SK-N-SH (cell line): Measurements from ENCODE around the gene DISP2. TPM values are rescaled to one million over a fixed set of nuclear protein-coding genes. Genes with fewer than 3 reads are reported as not detected.

Experiments
- CTCF ChIA-PET: fragments of 300-600, 350-600 bp; formaldehyde crosslinking; extraction: SDS; loops from one replicate; lab custom pipeline; 2021; lab: Yijun Ruan, JAX
- POLR2A ChIA-PET: fragments of 350-600 bp; sonication (Branson Sonifier 250); formaldehyde crosslinking; extraction: SDS; loops from one replicate; lab custom pipeline; 2020; ENCODE audit warnings: antibody characterized with exemption, inconsistent platforms; lab: Yijun Ruan, JAX
- DNase-seq: peaks from one replicate; pipeline ENCODE4 v3.0.0; 2012
- H2AFZ ChIP-seq: fragments of 200-600 bp; sonication (generic); 2 replicates; pipeline ENCODE4 v1.8.1; 2016; ENCODE audit warnings: antibody characterized with exemption, mild to moderate bottlenecking, low read depth
- H3F3A ChIP-seq: fragments of 200-600 bp; sonication (generic); replicated peaks from 2 replicates; pipeline ENCODE3; 2016; ENCODE audit warnings: antibody characterized with exemption, mild to moderate bottlenecking; ENCODE audit not compliant: insufficient read depth
- H3K27ac ChIP-seq, 2 experiments: fragments of 200-500 bp in 1 of 2; fragments of 200-600 bp in 1 of 2; sonication (Bioruptor generic) in 1 of 2; sonication (generic), shearing (Covaris generic) in 1 of 2; 2 replicates each; pipeline versions ENCODE4 v1.5.1 to v1.6.1; 2014 to 2016; ENCODE audit warnings: low read depth in 2 of 2, inconsistent platforms in 1 of 2, low read length in 1 of 2, mild to moderate bottlenecking in 1 of 2, mixed read lengths in 1 of 2
- H3K27me3 ChIP-seq: fragments of 200-600 bp; sonication (generic), shearing (Covaris generic); 2 replicates; pipeline ENCODE4 v1.6.1; 2016; ENCODE audit warnings: mixed run types; ENCODE audit not compliant: insufficient read depth
- H3K36me3 ChIP-seq, 2 experiments: fragments of 200-500 bp in 1 of 2; fragments of 200-600 bp in 1 of 2; sonication (Bioruptor generic) in 1 of 2; sonication (generic) in 1 of 2; replicated peaks in 1 of 2; 2 replicates each; pipeline versions ENCODE3 to v1.5.1; 2014 to 2016; ENCODE audit warnings: low read length in 1 of 2, mild to moderate bottlenecking in 1 of 2; ENCODE audit not compliant: insufficient read depth in 2 of 2, control insufficient read depth in 1 of 2
- H3K4me1 ChIP-seq, 2 experiments: fragments of 200-500 bp in 1 of 2; fragments of 200-600 bp in 1 of 2; sonication (Bioruptor generic) in 1 of 2; sonication (generic), shearing (Covaris generic) in 1 of 2; 2 replicates each; pipeline versions ENCODE4 v1.5.1 to v1.6.1; 2014 to 2016; ENCODE audit warnings: low read depth in 1 of 2, low read length in 1 of 2, mixed run types in 1 of 2; ENCODE audit not compliant: insufficient read depth in 2 of 2, control insufficient read depth in 1 of 2
- H3K4me2 ChIP-seq: fragments of 200-600 bp; sonication (generic), shearing (Covaris generic); 2 replicates; pipeline ENCODE4 v1.6.1; 2017; ENCODE audit warnings: mixed run types
- H3K4me3 ChIP-seq, 2 experiments: fragments of 200-500 bp in 1 of 2; fragments of 200-600 bp in 1 of 2; sonication (Bioruptor generic) in 1 of 2; sonication (generic), shearing (Covaris generic) in 1 of 2; 2 replicates each; pipeline versions ENCODE4 v1.5.1 to v1.8.1; 2014 to 2016; ENCODE audit warnings: low read depth in 2 of 2, inconsistent platforms in 1 of 2, low read length in 1 of 2, mild to moderate bottlenecking in 1 of 2, mixed read lengths in 1 of 2, moderate library complexity in 1 of 2
- H3K79me2 ChIP-seq: fragments of 200-600 bp; sonication (generic); 2 replicates; pipeline ENCODE4 v1.8.1; 2017; ENCODE audit warnings: mild to moderate bottlenecking; ENCODE audit not compliant: insufficient read depth
- H3K9ac ChIP-seq: fragments of 200-600 bp; sonication (generic); 2 replicates; pipeline ENCODE4 v1.6.1; 2017; ENCODE audit warnings: mixed run types
- H3K9me2 ChIP-seq: fragments of 200-600 bp; sonication (generic); 2 replicates; pipeline ENCODE4 v1.6.1; 2017; ENCODE audit warnings: mixed run types
- H3K9me3 ChIP-seq: fragments of 200-600 bp; sonication (generic); 2 replicates; pipeline ENCODE4 v1.6.1; 2017; ENCODE audit warnings: mixed run types, mild to moderate bottlenecking, moderate library complexity
- H4K20me1 ChIP-seq: fragments of 200-600 bp; sonication (generic); 2 replicates; pipeline ENCODE4 v1.6.1; 2017; ENCODE audit warnings: mild to moderate bottlenecking, mixed run types; ENCODE audit not compliant: insufficient read depth
- CTCF ChIP-seq: fragments of 200-600 bp; sonication (generic); IDR thresholded peaks from 2 replicates; pipeline ENCODE4 v1.6.1; 2017; ENCODE audit warnings: antibody characterized with exemption, mild to moderate bottlenecking, moderate library complexity
- ELF1 ChIP-seq: IDR thresholded peaks from 2 replicates; pipeline ENCODE4 v1.4.0; 2012
- FOXJ3 ChIP-seq: sonication (generic); formaldehyde crosslinking; IDR thresholded peaks from 2 replicates; pipeline ENCODE4 v1.5.1; 2020; ENCODE audit warnings: mild to moderate bottlenecking, missing genetic modification reagents
- FOXM1 ChIP-seq: IDR thresholded peaks from 2 replicates; pipeline ENCODE4 v1.4.0; 2012; ENCODE audit warnings: low read depth, mild to moderate bottlenecking
- JUND ChIP-seq: IDR thresholded peaks from 2 replicates; pipeline ENCODE4 v1.4.0; 2012
- MAX ChIP-seq: IDR thresholded peaks from 2 replicates; pipeline ENCODE4 v1.4.0; 2012; ENCODE audit warnings: low read depth
- MEF2A ChIP-seq: IDR thresholded peaks from 2 replicates; pipeline ENCODE4 v1.4.0; 2012; ENCODE audit warnings: low read depth, borderline replicate concordance
- NFIC ChIP-seq: IDR thresholded peaks from 2 replicates; pipeline ENCODE4 v1.4.0; 2012; ENCODE audit warnings: borderline replicate concordance
- NRF1 ChIP-seq: IDR thresholded peaks from 2 replicates; pipeline ENCODE4 v1.6.1; 2012; ENCODE audit warnings: low read depth, mild to moderate bottlenecking, low read length
- RAD21 ChIP-seq: IDR thresholded peaks from 2 replicates; pipeline ENCODE4 v1.6.1; 2012; ENCODE audit warnings: mild to moderate bottlenecking, low read length
- REST ChIP-seq: IDR thresholded peaks from 2 replicates; pipeline ENCODE4 v1.6.1; 2012; ENCODE audit warnings: mild to moderate bottlenecking, low read depth, low read length, moderate library complexity
- RFX5 ChIP-seq: IDR thresholded peaks from 2 replicates; pipeline ENCODE4 v1.6.1; 2012; ENCODE audit warnings: mild to moderate bottlenecking, improper control_type of control experiment, low read length
- SIN3A ChIP-seq: IDR thresholded peaks from 2 replicates; pipeline ENCODE4 v1.6.1; 2012; ENCODE audit warnings: low read depth, mild to moderate bottlenecking, low read length, moderate library complexity, borderline replicate concordance
- TAF1 ChIP-seq: IDR thresholded peaks from 2 replicates; pipeline ENCODE4 v1.6.1; 2012; ENCODE audit warnings: low read depth, mild to moderate bottlenecking, low read length, moderate library complexity, borderline replicate concordance
- TCF12 ChIP-seq: IDR thresholded peaks from 2 replicates; pipeline ENCODE4 v1.4.0; 2012
- TEAD4 ChIP-seq: IDR thresholded peaks from 2 replicates; pipeline ENCODE4 v1.4.0; 2012; ENCODE audit warnings: mild to moderate bottlenecking, borderline replicate concordance; ENCODE audit not compliant: insufficient read depth
- USF2 ChIP-seq: fragments of 150-350 bp; IDR thresholded peaks from 2 replicates; pipeline ENCODE4 v1.6.1; 2017; ENCODE audit warnings: antibody characterized with exemption, low read length, low read depth, borderline replicate concordance
- YY1 ChIP-seq: IDR thresholded peaks from 2 replicates; pipeline ENCODE4 v1.4.0; 2012; ENCODE audit warnings: low read depth, mild to moderate bottlenecking
- WGBS: methylation state at CpG from one replicate; pipeline ENCODE4 v1.1.6; 2017; ENCODE audit warnings: low lambda C conversion rate; 5-methylcytosine and 5-hydroxymethylcytosine counted together
- polyA plus RNA-seq, 3 experiments: library from polyadenylated mRNA; depleted of rRNA; stranded (reverse); fragments of >200 nt; gene quantifications; 2 replicates each; pipeline ENCODE4 v1.2.3, GENCODE V29; 2012
- TF ChIP-seq, protein P1 (sequence below): IDR thresholded peaks from 2 replicates; pipeline ENCODE4; 2012

Gene DISP2
- polyA plus RNA-seq, 1 of the 3 experiments (the other 2 are of a cell fraction), result 0.12 TPM

- H3K79me2 ChIP-seq, result peaks cover 13% of the 10 kb centered on the region; the same call in 1 of the 2 replicates
- WGBS, result 88% methylated on average over 8 of the region's 8 CpGs
- no peak overlapping the region for H3K9ac ChIP-seq
Measured at GRCh38 chr15:40332113-40332781, 25.8 kb upstream of the DISP2 start.

More at GRCh38 chr15:40332113-40332781, 25.8 kb upstream of the DISP2 start:
- Histone ChIP-seq H3F3A (peaks cover 27% of the 10 kb centered on the region), H4K20me1 (no peaks in the 10 kb centered on the region), H3K4me3 (no peak overlapping the region), H2AFZ (no peak overlapping the region), H3K4me1 (peaks cover 19 to 30% of the 10 kb centered on the region in 2 experiments; a peak in 3 of 4 replicates), H3K27ac (no peak overlapping the region), H3K4me2 (no peak overlapping the region), H3K36me3 (peaks cover 18 to 26% of the 10 kb centered on the region in 2 experiments), H3K27me3 (no peaks in the 10 kb centered on the region), H3K9me3 (no peaks in the 10 kb centered on the region), H3K9me2 (no peaks in the 10 kb centered on the region)
- ChIA-PET CTCF (interaction anchor here (1.5 to 70.6 kb wide), 5 partner anchors 9 to 115 kb away, joined by 5 to 2194 read pairs (median 184); partner anchors contain the start of genes ANKRD63, CCDC9B, DISP2 and INAFM2), POLR2A (interaction anchor here (1.6 kb wide), 1 partner anchor 9 kb away, joined by 4 read pairs; the partner anchor contains the start of gene CCDC9B)
- DNase-seq, result no peak
- TF ChIP-seq MEF2A, result no peak
- TF ChIP-seq USF2, result no peak
- TF ChIP-seq TEAD4, result no peak
- TF ChIP-seq NRF1, result no peak
- TF ChIP-seq RAD21, result no peak
- no peak for TF ChIP-seq REST
- no peak for TF ChIP-seq MAX
- TF ChIP-seq ELF1, result no peak
- TF ChIP-seq, protein P1, sequence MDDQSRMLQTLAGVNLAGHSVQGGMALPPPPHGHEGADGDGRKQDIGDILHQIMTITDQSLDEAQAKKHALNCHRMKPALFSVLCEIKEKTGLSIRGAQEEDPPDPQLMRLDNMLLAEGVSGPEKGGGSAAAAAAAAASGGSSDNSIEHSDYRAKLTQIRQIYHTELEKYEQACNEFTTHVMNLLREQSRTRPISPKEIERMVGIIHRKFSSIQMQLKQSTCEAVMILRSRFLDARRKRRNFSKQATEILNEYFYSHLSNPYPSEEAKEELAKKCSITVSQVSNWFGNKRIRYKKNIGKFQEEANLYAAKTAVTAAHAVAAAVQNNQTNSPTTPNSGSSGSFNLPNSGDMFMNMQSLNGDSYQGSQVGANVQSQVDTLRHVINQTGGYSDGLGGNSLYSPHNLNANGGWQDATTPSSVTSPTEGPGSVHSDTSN, result no peak
- TF ChIP-seq TCF12, result no peak
- TF ChIP-seq SIN3A, result no peak
- TF ChIP-seq RFX5, result no peak
- no peak for TF ChIP-seq YY1
- no peak for TF ChIP-seq FOXM1
- no peak for TF ChIP-seq FOXJ3
- no peak for TF ChIP-seq TAF1
- TF ChIP-seq JUND, result no peak
- TF ChIP-seq NFIC, result no peak
- no peak for TF ChIP-seq CTCF
